BJ (cell line): ENCODE measurements around the gene MADD. TPM values are rescaled to one million over a fixed set of nuclear protein-coding genes. Genes with fewer than 3 reads are reported as not detected.
A peak's percentile ranks its signal among the peaks of the same experiment; 100 is the strongest.

Source experiments
- CTCF ChIA-PET: fragments of 350-600 bp; formaldehyde crosslinking; extraction: SDS; loops from one replicate; lab custom pipeline; 2021; ENCODE audit warnings: antibody characterized with exemption, inconsistent platforms; lab: Yijun Ruan, JAX
- POLR2A ChIA-PET: fragments of 300-600 bp; sonication (Branson Sonifier 250); formaldehyde crosslinking; extraction: SDS; loops from one replicate; lab custom pipeline; 2021; ENCODE audit warnings: antibody characterized with exemption; lab: Charles Lee
- DNase-seq: peaks from one replicate; pipeline ENCODE4 v3.0.0-alpha.2; 2011; ENCODE audit warnings: low read depth
- H3K27me3 ChIP-seq: 2 replicates; pipeline ENCODE4 v1.6.0; 2011; ENCODE audit warnings: low read length; ENCODE audit not compliant: control insufficient read depth, insufficient read depth
- H3K36me3 ChIP-seq: 2 replicates; pipeline ENCODE4 v1.5.1; 2011; ENCODE audit warnings: low read length; ENCODE audit not compliant: control insufficient read depth, insufficient read depth
- H3K4me3 ChIP-seq: 2 replicates; pipeline ENCODE4 v1.5.1; 2011; ENCODE audit warnings: low read depth, mild to moderate bottlenecking, control low read depth, low read length
- CTCF ChIP-seq: IDR thresholded peaks from 2 replicates; pipeline ENCODE4 v1.5.1; 2011; ENCODE audit warnings: low read depth, mild to moderate bottlenecking, control low read depth, inconsistent platforms, low read length, moderate library complexity; ENCODE audit not compliant: insufficient read depth
- polyA plus RNA-seq: library from polyadenylated mRNA; depleted of rRNA; stranded (reverse); fragments of >200 nt; gene quantifications from 2 replicates; pipeline ENCODE4 v1.2.3, GENCODE V29; 2011

Gene MADD
- polyA plus RNA-seq, 1 experiment, result 19.8 TPM

GRCh38 chr11:47268448-47269001 lies 1.4 kb upstream of the MADD start:
- POLR2A ChIA-PET, result no interaction called here
- Histone ChIP-seq H3K27me3 (no peaks in the 10 kb centered on the region), H3K4me3 (no peak overlapping the region), H3K36me3 (no peaks in the 10 kb centered on the region)
- CTCF ChIA-PET, result no interaction called here
- no peak for TF ChIP-seq CTCF
- no peak for DNase-seq

GRCh38 chr11:47269002-47269828 lies 718 bp upstream of the MADD start:
- Histone ChIP-seq H3K4me3 (peak overlapping the region; percentile 89), H3K27me3 (no peaks in the 10 kb centered on the region), H3K36me3 (peaks cover 1% of the 10 kb centered on the region; the same call in 1 of the 2 replicates)
- CTCF ChIA-PET, result no interaction called here
- peak; percentile 71 for DNase-seq
- POLR2A ChIA-PET, result no interaction called here
- 0 out of 2 replicates have a peak, but pooled peaks have one; percentile 21 for TF ChIP-seq CTCF

- no peak for DNase-seq
Measured at GRCh38 chr11:47270331-47271271, 668 bp downstream of the MADD start.

DNA sequence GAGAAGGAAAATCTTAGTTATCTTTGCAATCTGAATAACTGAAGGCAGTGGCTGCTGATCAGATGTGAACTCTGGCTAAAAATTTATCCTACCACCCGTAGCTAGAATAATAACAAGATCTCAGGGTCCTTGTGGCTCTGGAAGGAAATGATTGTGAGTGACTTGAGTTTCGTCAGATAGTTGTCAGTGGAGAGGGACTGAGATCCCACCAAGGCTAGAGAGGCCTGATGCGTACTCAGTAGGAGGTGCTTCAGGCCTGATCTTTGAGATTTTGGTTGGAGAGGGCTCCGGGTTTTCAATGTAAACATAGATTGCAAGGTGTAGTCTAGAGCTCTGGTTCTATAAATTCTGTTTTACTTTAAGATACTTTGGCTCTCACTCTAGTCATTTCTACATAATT lies 1.4 kb downstream of the MADD start:
- Histone ChIP-seq H3K27me3 (no peaks in the 10 kb centered on the region), H3K36me3 (peaks cover 14% of the 10 kb centered on the region), H3K4me3 (0 out of 2 replicates have a peak overlapping the region, but pooled peaks have one; percentile 1)
- ChIA-PET POLR2A (interaction anchor here (0.6 kb wide), 1 partner anchor 177 kb away, joined by 4 read pairs; no protein-coding TSS in a partner anchor), CTCF (interaction anchor here (0.6 to 1.3 kb wide), 8 partner anchors 11 to 94 kb away, joined by 3 to 5 read pairs (median 3); partner anchors contain the start of gene NR1H3)
- DNase-seq, result no peak
- no peak for TF ChIP-seq CTCF

More at GRCh38 chr11:47270331-47271271, 668 bp downstream of the MADD start:
- POLR2A ChIA-PET, result interaction anchor here (0.6 kb wide), 1 partner anchor 178 kb away, joined by 4 read pairs; no protein-coding TSS in a partner anchor
- peaks cover 7% of the 10 kb centered on the region for H3K36me3 ChIP-seq
- CTCF ChIA-PET, result interaction anchor here (0.6 to 1.3 kb wide), 8 partner anchors 11 to 93 kb away, joined by 3 to 5 read pairs (median 3); partner anchors contain the start of gene NR1H3
- peak; percentile 19; the same call in 1 of the 2 replicates for TF ChIP-seq CTCF
- peak overlapping the region; percentile 89 for H3K4me3 ChIP-seq
- no peaks in the 10 kb centered on the region for H3K27me3 ChIP-seq
